ENCODE data around the gene NRG2. TPM values are rescaled to one million over a fixed set of nuclear protein-coding genes. Genes with fewer than 3 reads are reported as not detected.

The NRG2 gene
- polyA plus RNA-seq, 2 of the 4 experiments (the other 2 are of a cell fraction): 1.0 to 1.1 TPM

DNA sequence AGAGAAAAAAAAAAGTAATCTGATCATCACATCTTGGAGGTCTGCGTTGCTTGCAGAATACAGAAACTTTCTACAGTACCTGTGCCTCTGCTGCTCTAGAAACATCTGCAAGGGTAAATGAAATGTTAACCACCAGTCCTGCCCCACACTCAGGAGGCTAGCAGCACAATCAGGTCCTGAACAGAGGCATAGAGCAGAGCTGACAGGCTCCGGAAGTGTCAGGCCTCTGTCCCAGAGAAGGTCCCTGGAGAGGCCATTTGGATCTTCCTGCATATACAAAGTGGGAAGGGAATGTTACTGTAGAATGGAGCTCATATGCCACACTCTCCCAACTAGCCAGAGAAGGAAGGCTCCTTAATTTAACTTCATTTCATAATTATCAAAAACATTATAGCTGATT lies 7.2 kb downstream of the NRG2 start:
- DNase-seq (ENCODE audit: low read depth in 1 of 2, low spot score in 1 of 2) (no peak), ATAC-seq (no peak), FAIRE-seq (no peak)
- peaks cover 10% of the 10 kb centered on the region; the same call in 2 of the 3 replicates for H3K9me3 ChIP-seq
- WGBS (ENCODE audit: missing lambda C conversion rate): 60% methylated on average over 2 of the region's 2 CpGs
- ChIA-PET POLR2A (no interaction called here), CTCF (interaction anchor here (0.6 to 1.8 kb wide), 4 partner anchors 13 to 860 kb away, joined by 3 to 7 read pairs (median 3); no protein-coding TSS in a partner anchor)
- TF ChIP-seq EHMT2 (IDR thresholded peaks at IDR 0.05; ENCODE audit: low read depth): no peak
- TF ChIP-seq, protein P1, sequence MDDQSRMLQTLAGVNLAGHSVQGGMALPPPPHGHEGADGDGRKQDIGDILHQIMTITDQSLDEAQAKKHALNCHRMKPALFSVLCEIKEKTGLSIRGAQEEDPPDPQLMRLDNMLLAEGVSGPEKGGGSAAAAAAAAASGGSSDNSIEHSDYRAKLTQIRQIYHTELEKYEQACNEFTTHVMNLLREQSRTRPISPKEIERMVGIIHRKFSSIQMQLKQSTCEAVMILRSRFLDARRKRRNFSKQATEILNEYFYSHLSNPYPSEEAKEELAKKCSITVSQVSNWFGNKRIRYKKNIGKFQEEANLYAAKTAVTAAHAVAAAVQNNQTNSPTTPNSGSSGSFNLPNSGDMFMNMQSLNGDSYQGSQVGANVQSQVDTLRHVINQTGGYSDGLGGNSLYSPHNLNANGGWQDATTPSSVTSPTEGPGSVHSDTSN (IDR thresholded peaks at IDR 0.05): no peak
- no peak for TF ChIP-seq MAZ (IDR thresholded peaks at IDR 0.05; ENCODE audit: borderline replicate concordance, low read depth, low read length)
- no peak for TF ChIP-seq CBX2 (IDR thresholded peaks at IDR 0.05; ENCODE audit: borderline replicate concordance, low read depth)
- TF ChIP-seq, protein P2, sequence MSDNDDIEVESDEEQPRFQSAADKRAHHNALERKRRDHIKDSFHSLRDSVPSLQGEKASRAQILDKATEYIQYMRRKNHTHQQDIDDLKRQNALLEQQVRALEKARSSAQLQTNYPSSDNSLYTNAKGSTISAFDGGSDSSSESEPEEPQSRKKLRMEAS (IDR thresholded peaks at IDR 0.05): no peak
- no peak overlapping the region for H3K4me3 ChIP-seq
- no peak overlapping the region for H3K4me2 ChIP-seq
- H3K27ac ChIP-seq: no peak overlapping the region
- peaks cover 10% of the 10 kb centered on the region; the same call in 1 of the 3 replicates for H3K4me1 ChIP-seq

DNA sequence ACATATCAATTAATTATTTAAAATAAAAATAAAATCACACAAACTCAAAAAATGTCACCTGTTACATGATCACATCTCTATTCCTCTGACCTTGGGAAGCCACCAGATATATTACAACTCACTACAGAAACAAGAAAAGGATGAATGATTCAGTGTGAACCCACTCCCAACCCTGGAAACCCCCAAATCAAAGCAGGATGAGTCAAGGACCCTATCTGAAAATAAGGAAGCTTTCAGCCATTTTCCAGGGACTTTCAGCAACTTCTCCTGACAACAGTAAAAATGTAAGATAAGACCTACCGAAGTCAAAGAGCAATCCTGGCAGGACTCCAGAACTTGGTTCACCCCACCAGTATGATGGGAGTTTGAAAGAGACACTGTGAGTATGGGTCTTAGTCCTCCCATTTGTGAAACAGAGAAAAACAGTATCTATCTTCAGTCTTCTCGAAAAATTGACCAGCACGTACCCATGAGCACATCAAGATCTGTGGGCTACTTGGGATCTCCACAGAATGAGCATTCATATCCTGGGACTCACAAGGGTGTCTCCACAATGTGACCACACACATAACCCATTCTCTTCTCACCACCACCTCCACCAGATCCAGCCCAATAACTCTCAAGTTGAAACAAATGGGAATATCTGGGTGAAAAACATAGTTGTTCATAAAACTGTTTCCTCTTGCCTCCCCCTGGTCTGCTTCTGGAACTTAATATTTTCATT lies 9.9 kb downstream of the NRG2 start:
- CTCF ChIA-PET: interaction anchor here (0.6 kb wide), 1 partner anchor 498 kb away, joined by 7 read pairs; no protein-coding TSS in a partner anchor

DNA sequence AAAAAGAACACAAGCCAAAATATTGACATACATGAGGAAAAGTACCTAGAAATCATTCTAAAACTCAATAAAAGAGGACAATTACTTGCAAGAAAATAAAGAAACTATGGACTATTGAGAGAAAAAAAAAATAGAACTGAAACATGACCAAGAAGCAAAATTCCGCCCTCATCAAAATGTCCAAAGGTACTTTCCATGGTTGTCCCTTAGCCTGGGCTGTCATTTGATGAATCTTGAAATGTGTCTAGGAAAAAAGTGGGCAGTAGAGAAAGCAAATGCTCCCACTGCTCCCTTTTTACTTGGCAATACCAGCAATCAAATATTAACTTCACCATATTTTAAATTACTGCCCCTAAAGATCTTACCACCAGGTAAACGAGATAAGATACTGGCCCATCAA lies 10.8 kb downstream of the NRG2 start:
- no peak for ATAC-seq
- H3K4me3 ChIP-seq: no peak overlapping the region
- H3K4me1 ChIP-seq: no peaks in the 10 kb centered on the region
- no peak for FAIRE-seq
- peaks cover 10% of the 10 kb centered on the region; the same call in 2 of the 3 replicates for H3K9me3 ChIP-seq
- H3K4me2 ChIP-seq: no peak overlapping the region
- ChIA-PET POLR2A (no interaction called here), CTCF (interaction anchor here (0.7 to 1.1 kb wide), 2 partner anchors 13 to 63 kb away, joined by 3 to 4 read pairs; no protein-coding TSS in a partner anchor)
- H3K27ac ChIP-seq: no peak overlapping the region
- 51% methylated on average over 2 of the region's 2 CpGs for WGBS (ENCODE audit: missing lambda C conversion rate)
- DNase-seq (ENCODE audit: low read depth in 1 of 2, low spot score in 1 of 2): no peak
- TF ChIP-seq, protein P3, sequence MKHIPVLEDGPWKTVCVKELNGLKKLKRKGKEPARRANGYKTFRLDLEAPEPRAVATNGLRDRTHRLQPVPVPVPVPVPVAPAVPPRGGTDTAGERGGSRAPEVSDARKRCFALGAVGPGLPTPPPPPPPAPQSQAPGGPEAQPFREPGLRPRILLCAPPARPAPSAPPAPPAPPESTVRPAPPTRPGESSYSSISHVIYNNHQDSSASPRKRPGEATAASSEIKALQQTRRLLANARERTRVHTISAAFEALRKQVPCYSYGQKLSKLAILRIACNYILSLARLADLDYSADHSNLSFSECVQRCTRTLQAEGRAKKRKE (CRISPR knock-in tag; IDR thresholded peaks at IDR 0.05; ENCODE audit: low read depth): no peak
- TF ChIP-seq RFX5 (IDR thresholded peaks at IDR 0.05) (no peak), KDM5A (IDR thresholded peaks at IDR 0.05) (no peak), NR3C1 (IDR thresholded peaks at IDR 0.05) (no peak), ZSCAN20 (CRISPR knock-in tag; IDR thresholded peaks at IDR 0.05) (no peak), RAD21 (conservative IDR thresholded peaks at IDR 0.05 in 1 of 2, IDR thresholded peaks at IDR 0.05 in 1 of 2) (no peak), TP53 (CRISPR knock-in tag; IDR thresholded peaks at IDR 0.05) (no peak), ESRRA (IDR thresholded peaks at IDR 0.05; ENCODE audit: borderline replicate concordance, low read length) (no peak), KDM1A (IDR thresholded peaks at IDR 0.05; ENCODE audit: low read depth) (no peak), PHF8 (IDR thresholded peaks at IDR 0.05; ENCODE audit: borderline replicate concordance, low read depth) (no peak), CBX8 (IDR thresholded peaks at IDR 0.05) (no peak)
- TF ChIP-seq, protein P4, sequence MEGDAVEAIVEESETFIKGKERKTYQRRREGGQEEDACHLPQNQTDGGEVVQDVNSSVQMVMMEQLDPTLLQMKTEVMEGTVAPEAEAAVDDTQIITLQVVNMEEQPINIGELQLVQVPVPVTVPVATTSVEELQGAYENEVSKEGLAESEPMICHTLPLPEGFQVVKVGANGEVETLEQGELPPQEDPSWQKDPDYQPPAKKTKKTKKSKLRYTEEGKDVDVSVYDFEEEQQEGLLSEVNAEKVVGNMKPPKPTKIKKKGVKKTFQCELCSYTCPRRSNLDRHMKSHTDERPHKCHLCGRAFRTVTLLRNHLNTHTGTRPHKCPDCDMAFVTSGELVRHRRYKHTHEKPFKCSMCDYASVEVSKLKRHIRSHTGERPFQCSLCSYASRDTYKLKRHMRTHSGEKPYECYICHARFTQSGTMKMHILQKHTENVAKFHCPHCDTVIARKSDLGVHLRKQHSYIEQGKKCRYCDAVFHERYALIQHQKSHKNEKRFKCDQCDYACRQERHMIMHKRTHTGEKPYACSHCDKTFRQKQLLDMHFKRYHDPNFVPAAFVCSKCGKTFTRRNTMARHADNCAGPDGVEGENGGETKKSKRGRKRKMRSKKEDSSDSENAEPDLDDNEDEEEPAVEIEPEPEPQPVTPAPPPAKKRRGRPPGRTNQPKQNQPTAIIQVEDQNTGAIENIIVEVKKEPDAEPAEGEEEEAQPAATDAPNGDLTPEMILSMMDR (IDR thresholded peaks at IDR 0.05): no peak

More for the DNA sequence above, 9.9 kb downstream of the NRG2 start:
- Histone ChIP-seq H3K4me2 (no peak overlapping the region), H3K4me3 (no peak overlapping the region), H3K9me3 (peaks cover 10% of the 10 kb centered on the region; the same call in 2 of the 3 replicates), H3K4me1 (no peaks in the 10 kb centered on the region), H3K27ac (no peak overlapping the region)
- DNase-seq (ENCODE audit: low read depth in 1 of 2, low spot score in 1 of 2) (no peak), ATAC-seq (no peak), FAIRE-seq (no peak)
- WGBS (ENCODE audit: missing lambda C conversion rate): 77% methylated on average over 3 of the region's 3 CpGs
- POLR2A ChIA-PET: no interaction called here
- TF ChIP-seq FOXS1 (CRISPR knock-in tag; IDR thresholded peaks at IDR 0.05) (no peak), ZSCAN20 (CRISPR knock-in tag; IDR thresholded peaks at IDR 0.05) (no peak), ZFP36 (IDR thresholded peaks at IDR 0.05; ENCODE audit: borderline replicate concordance, partially characterized antibody) (no peak), PHF8 (IDR thresholded peaks at IDR 0.05; ENCODE audit: borderline replicate concordance, low read depth) (no peak), CBX8 (IDR thresholded peaks at IDR 0.05) (no peak), BHLHE40 (IDR thresholded peaks at IDR 0.05; ENCODE audit: low read depth, low read length) (no peak), POLR2A (IDR thresholded peaks at IDR 0.05; ENCODE audit: low read length) (no peak)
- TF ChIP-seq, protein P5, sequence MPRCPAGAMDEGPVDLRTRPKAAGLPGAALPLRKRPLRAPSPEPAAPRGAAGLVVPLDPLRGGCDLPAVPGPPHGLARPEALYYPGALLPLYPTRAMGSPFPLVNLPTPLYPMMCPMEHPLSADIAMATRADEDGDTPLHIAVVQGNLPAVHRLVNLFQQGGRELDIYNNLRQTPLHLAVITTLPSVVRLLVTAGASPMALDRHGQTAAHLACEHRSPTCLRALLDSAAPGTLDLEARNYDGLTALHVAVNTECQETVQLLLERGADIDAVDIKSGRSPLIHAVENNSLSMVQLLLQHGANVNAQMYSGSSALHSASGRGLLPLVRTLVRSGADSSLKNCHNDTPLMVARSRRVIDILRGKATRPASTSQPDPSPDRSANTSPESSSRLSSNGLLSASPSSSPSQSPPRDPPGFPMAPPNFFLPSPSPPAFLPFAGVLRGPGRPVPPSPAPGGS (IDR thresholded peaks at IDR 0.05): no peak
- TF ChIP-seq, protein P6, sequence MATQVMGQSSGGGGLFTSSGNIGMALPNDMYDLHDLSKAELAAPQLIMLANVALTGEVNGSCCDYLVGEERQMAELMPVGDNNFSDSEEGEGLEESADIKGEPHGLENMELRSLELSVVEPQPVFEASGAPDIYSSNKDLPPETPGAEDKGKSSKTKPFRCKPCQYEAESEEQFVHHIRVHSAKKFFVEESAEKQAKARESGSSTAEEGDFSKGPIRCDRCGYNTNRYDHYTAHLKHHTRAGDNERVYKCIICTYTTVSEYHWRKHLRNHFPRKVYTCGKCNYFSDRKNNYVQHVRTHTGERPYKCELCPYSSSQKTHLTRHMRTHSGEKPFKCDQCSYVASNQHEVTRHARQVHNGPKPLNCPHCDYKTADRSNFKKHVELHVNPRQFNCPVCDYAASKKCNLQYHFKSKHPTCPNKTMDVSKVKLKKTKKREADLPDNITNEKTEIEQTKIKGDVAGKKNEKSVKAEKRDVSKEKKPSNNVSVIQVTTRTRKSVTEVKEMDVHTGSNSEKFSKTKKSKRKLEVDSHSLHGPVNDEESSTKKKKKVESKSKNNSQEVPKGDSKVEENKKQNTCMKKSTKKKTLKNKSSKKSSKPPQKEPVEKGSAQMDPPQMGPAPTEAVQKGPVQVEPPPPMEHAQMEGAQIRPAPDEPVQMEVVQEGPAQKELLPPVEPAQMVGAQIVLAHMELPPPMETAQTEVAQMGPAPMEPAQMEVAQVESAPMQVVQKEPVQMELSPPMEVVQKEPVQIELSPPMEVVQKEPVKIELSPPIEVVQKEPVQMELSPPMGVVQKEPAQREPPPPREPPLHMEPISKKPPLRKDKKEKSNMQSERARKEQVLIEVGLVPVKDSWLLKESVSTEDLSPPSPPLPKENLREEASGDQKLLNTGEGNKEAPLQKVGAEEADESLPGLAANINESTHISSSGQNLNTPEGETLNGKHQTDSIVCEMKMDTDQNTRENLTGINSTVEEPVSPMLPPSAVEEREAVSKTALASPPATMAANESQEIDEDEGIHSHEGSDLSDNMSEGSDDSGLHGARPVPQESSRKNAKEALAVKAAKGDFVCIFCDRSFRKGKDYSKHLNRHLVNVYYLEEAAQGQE (IDR thresholded peaks at IDR 0.05): no peak

All from A549 (cell line).